Body of pancreas (tissue), 4 donors: Measurements from ENCODE around the gene GNAI2.

Experiments
- POLR2A ChIP-seq, 3 donors: fragments of 450-650 bp; IDR thresholded peaks; one replicate each; pipeline ENCODE4 v1.6.1; 2016; ENCODE audit warnings: antibody characterized with exemption in 3 of 3, mild to moderate bottlenecking in 2 of 3
- TF ChIP-seq, protein P1 (sequence below), 7 experiments: fragments of 450-650 bp in 4 of 7; fragments of 200-600 bp in 3 of 7; sonication (generic) in 3 of 7; IDR thresholded peaks; one replicate each; pipeline ENCODE4 v1.5.1; 2016 to 2019; ENCODE audit warnings: antibody characterized with exemption in 7 of 7

DNA sequence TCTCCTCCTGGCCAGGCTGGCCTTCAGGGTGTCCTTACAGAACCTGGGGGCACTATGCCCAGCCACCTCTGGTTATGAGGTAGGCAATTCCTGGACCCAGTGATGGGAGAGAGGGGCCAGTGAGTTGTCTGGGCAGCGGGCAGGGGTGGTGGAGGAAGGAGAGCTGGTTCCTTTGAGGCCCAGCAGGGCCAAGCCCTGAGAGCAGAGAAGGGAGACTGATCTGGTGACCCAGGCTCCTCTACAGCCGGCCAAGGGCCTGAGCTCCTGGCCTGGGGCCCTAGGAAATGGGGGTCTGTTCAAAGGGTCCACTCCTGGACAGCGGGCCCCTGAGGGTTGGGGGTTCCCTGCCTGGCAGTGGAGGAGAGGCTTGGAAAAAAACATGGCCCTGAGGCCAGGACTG, 23.0 kb upstream of the GNAI2 start:
- TF ChIP-seq POLR2A (IDR thresholded peaks at IDR 0.05) = no peak
- TF ChIP-seq, protein P1, sequence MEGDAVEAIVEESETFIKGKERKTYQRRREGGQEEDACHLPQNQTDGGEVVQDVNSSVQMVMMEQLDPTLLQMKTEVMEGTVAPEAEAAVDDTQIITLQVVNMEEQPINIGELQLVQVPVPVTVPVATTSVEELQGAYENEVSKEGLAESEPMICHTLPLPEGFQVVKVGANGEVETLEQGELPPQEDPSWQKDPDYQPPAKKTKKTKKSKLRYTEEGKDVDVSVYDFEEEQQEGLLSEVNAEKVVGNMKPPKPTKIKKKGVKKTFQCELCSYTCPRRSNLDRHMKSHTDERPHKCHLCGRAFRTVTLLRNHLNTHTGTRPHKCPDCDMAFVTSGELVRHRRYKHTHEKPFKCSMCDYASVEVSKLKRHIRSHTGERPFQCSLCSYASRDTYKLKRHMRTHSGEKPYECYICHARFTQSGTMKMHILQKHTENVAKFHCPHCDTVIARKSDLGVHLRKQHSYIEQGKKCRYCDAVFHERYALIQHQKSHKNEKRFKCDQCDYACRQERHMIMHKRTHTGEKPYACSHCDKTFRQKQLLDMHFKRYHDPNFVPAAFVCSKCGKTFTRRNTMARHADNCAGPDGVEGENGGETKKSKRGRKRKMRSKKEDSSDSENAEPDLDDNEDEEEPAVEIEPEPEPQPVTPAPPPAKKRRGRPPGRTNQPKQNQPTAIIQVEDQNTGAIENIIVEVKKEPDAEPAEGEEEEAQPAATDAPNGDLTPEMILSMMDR (IDR thresholded peaks at IDR 0.05) = no peak
